K562 (cell line): ENCODE measurements around the gene ARHGAP15.

Source experiments
- CREM ChIP-seq: IDR thresholded peaks from 2 replicates; pipeline ENCODE4 v1.6.1; 2014; ENCODE audit warnings: antibody characterized with exemption, low read depth
- HDAC2 ChIP-seq: fragments of 450-650 bp; IDR thresholded peaks from 2 replicates; pipeline ENCODE4 v1.6.1; 2016; ENCODE audit warnings: mild to moderate bottlenecking
- L3MBTL2 ChIP-seq: fragments of 450-650 bp; IDR thresholded peaks from 2 replicates; pipeline ENCODE4 v1.6.1; 2016; ENCODE audit warnings: mild to moderate bottlenecking, moderate library complexity
- RFX5 ChIP-seq: IDR thresholded peaks from 2 replicates; pipeline ENCODE4 v1.6.1; 2011; ENCODE audit warnings: low read depth, mild to moderate bottlenecking, improper control_type of control experiment, low read length
- ZNF133 ChIP-seq: fragments of 250-450 bp; sonication (Bioruptor Pico); IDR thresholded peaks from 2 replicates; pipeline ENCODE4 v1.4.0; 2020; ENCODE audit warnings: mild to moderate bottlenecking
- ZNF584 ChIP-seq: fragments of 200-800 bp; sonication (Bioruptor generic); IDR thresholded peaks from 2 replicates; pipeline ENCODE4 v1.6.1; 2016; ENCODE audit warnings: low read depth, mild to moderate bottlenecking, missing genetic modification characterization, missing compliant biosample characterization
- TF ChIP-seq, protein P1 (sequence below), 2 experiments: fragments of 450-650 bp in 1 of 2; sonication (generic) in 1 of 2; formaldehyde crosslinking in 1 of 2; IDR thresholded peaks in 1 of 2; conservative IDR thresholded peaks in 1 of 2; 2 replicates each; pipeline versions ENCODE4 v1.6.1 to v1.8.1; 2016 to 2023; ENCODE audit warnings: mild to moderate bottlenecking in 2 of 2, moderate library complexity in 2 of 2, inconsistent platforms in 1 of 2, missing genetic modification reagents in 1 of 2
- TF ChIP-seq, protein P2 (sequence below), 3 experiments: IDR thresholded peaks in 2 of 3; conservative IDR thresholded peaks in 1 of 3; 2 replicates each; pipeline ENCODE4 v1.5.1; 2011 to 2012; ENCODE audit warnings: low read length in 3 of 3, mild to moderate bottlenecking in 3 of 3, control low read depth in 2 of 3, improper control_type of control experiment in 1 of 3, inconsistent platforms in 1 of 3, low read depth in 1 of 3, mixed read lengths in 1 of 3, moderate library complexity in 1 of 3; ENCODE audit not compliant: insufficient read depth in 2 of 3
- TF ChIP-seq, protein P3 (sequence below), 2 experiments: fragments of 150-350 bp in 1 of 2; IDR thresholded peaks; 2 replicates each; pipeline ENCODE4 v1.6.1; 2012 to 2016; ENCODE audit warnings: low read depth in 2 of 2, low read length in 2 of 2, mild to moderate bottlenecking in 1 of 2, moderate library complexity in 1 of 2
- TF ChIP-seq, protein P4 (sequence below): fragments of 450-650 bp; formaldehyde crosslinking; IDR thresholded peaks from 2 replicates; pipeline ENCODE4 v1.4.0; 2022; ENCODE audit warnings: missing genetic modification characterization

DNA sequence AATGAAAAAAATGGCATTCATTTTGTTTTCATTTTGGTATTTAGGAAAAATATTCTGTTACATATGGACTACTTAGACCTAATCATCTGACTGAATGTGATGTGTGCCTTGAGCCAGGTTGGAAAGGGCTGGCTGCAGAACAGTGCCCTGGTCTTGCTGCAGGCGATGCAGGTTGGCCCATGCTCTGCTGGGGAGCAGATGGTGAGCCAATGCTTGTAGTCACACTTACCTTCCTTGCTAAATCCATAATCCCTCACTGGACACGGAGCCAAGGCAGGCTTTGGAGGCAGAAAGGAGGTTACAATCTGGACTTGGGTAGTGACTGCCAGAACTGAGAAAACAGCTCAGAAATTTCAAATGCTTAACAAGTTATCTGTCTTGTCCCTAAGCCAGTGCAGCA, 228.7 kb downstream of the ARHGAP15 start:
- no peak for TF ChIP-seq HDAC2
- TF ChIP-seq, protein P1, sequence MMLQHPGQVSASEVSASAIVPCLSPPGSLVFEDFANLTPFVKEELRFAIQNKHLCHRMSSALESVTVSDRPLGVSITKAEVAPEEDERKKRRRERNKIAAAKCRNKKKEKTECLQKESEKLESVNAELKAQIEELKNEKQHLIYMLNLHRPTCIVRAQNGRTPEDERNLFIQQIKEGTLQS (IDR thresholded peaks at IDR 0.05), result no peak
- TF ChIP-seq, protein P1 (CRISPR knock-in tag; conservative IDR thresholded peaks at IDR 0.05), result no peak
- no peak for TF ChIP-seq ZNF133 (CRISPR knock-in tag)
- TF ChIP-seq L3MBTL2, result no peak
- TF ChIP-seq, protein P2, sequence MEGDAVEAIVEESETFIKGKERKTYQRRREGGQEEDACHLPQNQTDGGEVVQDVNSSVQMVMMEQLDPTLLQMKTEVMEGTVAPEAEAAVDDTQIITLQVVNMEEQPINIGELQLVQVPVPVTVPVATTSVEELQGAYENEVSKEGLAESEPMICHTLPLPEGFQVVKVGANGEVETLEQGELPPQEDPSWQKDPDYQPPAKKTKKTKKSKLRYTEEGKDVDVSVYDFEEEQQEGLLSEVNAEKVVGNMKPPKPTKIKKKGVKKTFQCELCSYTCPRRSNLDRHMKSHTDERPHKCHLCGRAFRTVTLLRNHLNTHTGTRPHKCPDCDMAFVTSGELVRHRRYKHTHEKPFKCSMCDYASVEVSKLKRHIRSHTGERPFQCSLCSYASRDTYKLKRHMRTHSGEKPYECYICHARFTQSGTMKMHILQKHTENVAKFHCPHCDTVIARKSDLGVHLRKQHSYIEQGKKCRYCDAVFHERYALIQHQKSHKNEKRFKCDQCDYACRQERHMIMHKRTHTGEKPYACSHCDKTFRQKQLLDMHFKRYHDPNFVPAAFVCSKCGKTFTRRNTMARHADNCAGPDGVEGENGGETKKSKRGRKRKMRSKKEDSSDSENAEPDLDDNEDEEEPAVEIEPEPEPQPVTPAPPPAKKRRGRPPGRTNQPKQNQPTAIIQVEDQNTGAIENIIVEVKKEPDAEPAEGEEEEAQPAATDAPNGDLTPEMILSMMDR (IDR thresholded peaks at IDR 0.05 in 2 of 3, conservative IDR thresholded peaks at IDR 0.05 in 1 of 3; ENCODE audit: insufficient read depth in 2 of 3, low read depth in 1 of 3, low read length in 3 of 3), result no peak
- no peak for TF ChIP-seq CREM
- TF ChIP-seq, protein P3, sequence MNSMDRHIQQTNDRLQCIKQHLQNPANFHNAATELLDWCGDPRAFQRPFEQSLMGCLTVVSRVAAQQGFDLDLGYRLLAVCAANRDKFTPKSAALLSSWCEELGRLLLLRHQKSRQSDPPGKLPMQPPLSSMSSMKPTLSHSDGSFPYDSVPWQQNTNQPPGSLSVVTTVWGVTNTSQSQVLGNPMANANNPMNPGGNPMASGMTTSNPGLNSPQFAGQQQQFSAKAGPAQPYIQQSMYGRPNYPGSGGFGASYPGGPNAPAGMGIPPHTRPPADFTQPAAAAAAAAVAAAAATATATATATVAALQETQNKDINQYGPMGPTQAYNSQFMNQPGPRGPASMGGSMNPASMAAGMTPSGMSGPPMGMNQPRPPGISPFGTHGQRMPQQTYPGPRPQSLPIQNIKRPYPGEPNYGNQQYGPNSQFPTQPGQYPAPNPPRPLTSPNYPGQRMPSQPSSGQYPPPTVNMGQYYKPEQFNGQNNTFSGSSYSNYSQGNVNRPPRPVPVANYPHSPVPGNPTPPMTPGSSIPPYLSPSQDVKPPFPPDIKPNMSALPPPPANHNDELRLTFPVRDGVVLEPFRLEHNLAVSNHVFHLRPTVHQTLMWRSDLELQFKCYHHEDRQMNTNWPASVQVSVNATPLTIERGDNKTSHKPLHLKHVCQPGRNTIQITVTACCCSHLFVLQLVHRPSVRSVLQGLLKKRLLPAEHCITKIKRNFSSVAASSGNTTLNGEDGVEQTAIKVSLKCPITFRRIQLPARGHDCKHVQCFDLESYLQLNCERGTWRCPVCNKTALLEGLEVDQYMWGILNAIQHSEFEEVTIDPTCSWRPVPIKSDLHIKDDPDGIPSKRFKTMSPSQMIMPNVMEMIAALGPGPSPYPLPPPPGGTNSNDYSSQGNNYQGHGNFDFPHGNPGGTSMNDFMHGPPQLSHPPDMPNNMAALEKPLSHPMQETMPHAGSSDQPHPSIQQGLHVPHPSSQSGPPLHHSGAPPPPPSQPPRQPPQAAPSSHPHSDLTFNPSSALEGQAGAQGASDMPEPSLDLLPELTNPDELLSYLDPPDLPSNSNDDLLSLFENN (IDR thresholded peaks at IDR 0.05; ENCODE audit: low read depth in 2 of 2, low read length in 2 of 2), result no peak
- no peak for TF ChIP-seq RFX5
- TF ChIP-seq, protein P4, sequence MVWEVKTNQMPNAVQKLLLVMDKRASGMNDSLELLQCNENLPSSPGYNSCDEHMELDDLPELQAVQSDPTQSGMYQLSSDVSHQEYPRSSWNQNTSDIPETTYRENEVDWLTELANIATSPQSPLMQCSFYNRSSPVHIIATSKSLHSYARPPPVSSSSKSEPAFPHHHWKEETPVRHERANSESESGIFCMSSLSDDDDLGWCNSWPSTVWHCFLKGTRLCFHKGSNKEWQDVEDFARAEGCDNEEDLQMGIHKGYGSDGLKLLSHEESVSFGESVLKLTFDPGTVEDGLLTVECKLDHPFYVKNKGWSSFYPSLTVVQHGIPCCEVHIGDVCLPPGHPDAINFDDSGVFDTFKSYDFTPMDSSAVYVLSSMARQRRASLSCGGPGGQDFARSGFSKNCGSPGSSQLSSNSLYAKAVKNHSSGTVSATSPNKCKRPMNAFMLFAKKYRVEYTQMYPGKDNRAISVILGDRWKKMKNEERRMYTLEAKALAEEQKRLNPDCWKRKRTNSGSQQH (CRISPR knock-in tag), result no peak
- no peak for TF ChIP-seq ZNF584 (CRISPR knock-in tag)
